ENCODE measurements around the gene NINJ1.
A peak's percentile ranks its signal among the peaks of the same experiment; 100 is the strongest.

Gene NINJ1

GRCh38 chr9:93132287-93132927 is 1.6 kb downstream of the NINJ1 start:
- no peak for DNase-seq

- DNase-seq = no peak
These were observed 2.3 kb downstream of the NINJ1 start for GRCh38 chr9:93131599-93132286.

GRCh38 chr9:93130861-93131481 is 3.1 kb downstream of the NINJ1 start:
- no peak for DNase-seq

GRCh38 chr9:93129691-93130500 is 4.2 kb downstream of the NINJ1 start:
- no peak for DNase-seq

GRCh38 chr9:93129286-93129685 is 4.8 kb downstream of the NINJ1 start:
- DNase-seq = no peak

- DNase-seq = no peak
These were observed 5.3 kb downstream of the NINJ1 start for GRCh38 chr9:93128715-93129224.

- DNase-seq = no peak
These were observed 5.9 kb downstream of the NINJ1 start for GRCh38 chr9:93128011-93128714.

GRCh38 chr9:93127395-93127911 is 6.6 kb downstream of the NINJ1 start:
- no peak for DNase-seq

GRCh38 chr9:93126825-93127368 is 7.2 kb downstream of the NINJ1 start:
- DNase-seq = peak; percentile 24

- peak; percentile 48 for DNase-seq
These were observed 7.8 kb downstream of the NINJ1 start for GRCh38 chr9:93126151-93126781.

GRCh38 chr9:93125331-93125894 is 8.6 kb downstream of the NINJ1 start:
- DNase-seq = no peak

GRCh38 chr9:93124793-93125192 is 9.3 kb downstream of the NINJ1 start:
- no peak for DNase-seq

- no peak for DNase-seq
These were observed 10.3 kb downstream of the NINJ1 start for GRCh38 chr9:93123561-93124283.

GRCh38 chr9:93122721-93123221 is 11.3 kb downstream of the NINJ1 start:
- DNase-seq = no peak

GRCh38 chr9:93121316-93122241 is 12.5 kb downstream of the NINJ1 start:
- no peak for DNase-seq

- DNase-seq = peak; percentile 2
These were observed 13.2 kb downstream of the NINJ1 start for GRCh38 chr9:93120846-93121315.

- DNase-seq = peak; percentile 37
These were observed 13.9 kb downstream of the NINJ1 start for GRCh38 chr9:93119953-93120845.

GRCh38 chr9:93119703-93119952 is 14.4 kb downstream of the NINJ1 start:
- DNase-seq = no peak
